HL-60 (cell line): ENCODE measurements around the gene TANGO6.
A peak's percentile ranks its signal among the peaks of the same experiment; 100 is the strongest.

Experiments used
- DNase-seq, 2 experiments: peaks; one replicate each; pipeline ENCODE4 v3.0.0-alpha.2; 2010 to 2020; ENCODE audit warnings: low read depth in 1 of 2, low spot score in 1 of 2
- H3K27ac ChIP-seq: fragments of 250-450 bp; sonication (Bioruptor Pico); replicated peaks from 2 replicates; pipeline ENCODE4 v1.5.1; 2020; ENCODE audit warnings: mild to moderate bottlenecking, moderate library complexity
- H3K27me3 ChIP-seq: fragments of 250-450 bp; sonication (Bioruptor Pico); 2 replicates; pipeline ENCODE4 v1.5.1; 2021; ENCODE audit warnings: mild to moderate bottlenecking, moderate library complexity; ENCODE audit not compliant: insufficient read depth, poor library complexity, severe bottlenecking
- H3K4me3 ChIP-seq: replicated peaks from 2 replicates; pipeline ENCODE4 v1.5.1; 2011; ENCODE audit warnings: mild to moderate bottlenecking, control low read depth, low read length; ENCODE audit not compliant: insufficient read depth
- CTCF ChIP-seq: IDR thresholded peaks from one replicate; pipeline ENCODE4 v1.5.1; 2011; ENCODE audit warnings: low read length, control low read depth, inconsistent platforms; ENCODE audit not compliant: insufficient read depth
- GABPA ChIP-seq: IDR thresholded peaks from 2 replicates; pipeline ENCODE4 v1.6.1; 2012; ENCODE audit warnings: low read depth
- POLR2AphosphoS5 ChIP-seq: IDR thresholded peaks from 2 replicates; pipeline ENCODE4 v1.6.1; 2012; ENCODE audit warnings: low read depth
- REST ChIP-seq: IDR thresholded peaks from 2 replicates; pipeline ENCODE4 v1.6.1; 2012; ENCODE audit warnings: low read depth; ENCODE audit not compliant: insufficient replicate concordance
- SPI1 ChIP-seq: IDR thresholded peaks from 2 replicates; pipeline ENCODE4 v1.6.1; 2012; ENCODE audit warnings: low read depth, mild to moderate bottlenecking, borderline replicate concordance

Gene TANGO6

GRCh38 chr16:69131839-69132423 is 288.6 kb downstream of the TANGO6 start:
- H3K4me3 ChIP-seq, result peak overlapping the region; percentile 98
- peak; percentile 72 to 88 for DNase-seq
- peak overlapping the region; percentile 96 for H3K27ac ChIP-seq
- TF ChIP-seq POLR2AphosphoS5 (0 out of 2 replicates have a peak, but pooled peaks have one; percentile 47), GABPA (no peak)
- H3K27me3 ChIP-seq, result no peaks in the 10 kb centered on the region

GRCh38 chr16:69132424-69133252 is 289.3 kb downstream of the TANGO6 start, which contains the start of the genes CHTF8 and UTP4:
Gene CHTF8 (minus strand): TSS chr16:69132588. CDS start chr16:69121458, 11,130 bp downstream.
Gene UTP4 (plus strand): TSS chr16:69132649. CDS start chr16:69133460, 811 bp downstream.
- peak within 1 kb of the TSS; percentile 98 for H3K4me3 ChIP-seq
- no peaks in the 10 kb centered on the region for H3K27me3 ChIP-seq
- H3K27ac ChIP-seq, result peak within 1 kb of the TSS; percentile 96
- peak; percentile 72 for TF ChIP-seq POLR2AphosphoS5
- peak; percentile 86 for TF ChIP-seq GABPA
- peak; percentile 32; the same call in 1 of the 2 replicates for TF ChIP-seq SPI1
- no peak for TF ChIP-seq CTCF
- TF ChIP-seq REST, result no peak
- DNase-seq, result peak; percentile 83 to 88

GRCh38 chr16:69133373-69133954 is 290.1 kb downstream of the TANGO6 start:
- Histone ChIP-seq H3K27me3 (no peaks in the 10 kb centered on the region), H3K4me3 (peak overlapping the region; percentile 98), H3K27ac (peak overlapping the region; percentile 80)
- TF ChIP-seq POLR2AphosphoS5 (no peak), GABPA (no peak), SPI1 (peak; percentile 17; the same call in 1 of the 2 replicates), REST (no peak)
- no peak for DNase-seq
